LNCaP clone FGC (cell line): Measurements from ENCODE around the gene KDF1.

Source experiments
- DNase-seq: peaks from one replicate; pipeline ENCODE4 v3.0.0-alpha.2; 2011; ENCODE audit warnings: low read depth
- H3K4me3 ChIP-seq: 2 replicates; pipeline ENCODE4 v1.5.1; 2011; ENCODE audit warnings: mild to moderate bottlenecking, low read depth, low read length, control low read depth
- CTCF ChIP-seq: IDR thresholded peaks from 2 replicates; pipeline ENCODE4 v1.5.1; 2012; ENCODE audit warnings: mild to moderate bottlenecking; ENCODE audit not compliant: control insufficient read depth, insufficient read depth; ENCODE audit errors: extremely low read depth

KDF1 gene

GRCh38 chr1:26915204-26915842 lies 44.9 kb downstream of the KDF1 start:
- no peak for TF ChIP-seq CTCF
- H3K4me3 ChIP-seq = no peak overlapping the region
- no peak for DNase-seq

- H3K4me3 ChIP-seq = no peak within 1 kb of the TSS
- no peak for TF ChIP-seq CTCF
- no peak for DNase-seq
Measured at GRCh38 chr1:26913754-26914619, 46.3 kb downstream of the KDF1 start, which contains the start of gene NR0B2. Gene NR0B2 (minus strand): TSS chr1:26913975. CDS start chr1:26913940, 35 bp downstream.

- DNase-seq = no peak
- H3K4me3 ChIP-seq = no peak overlapping the region
- TF ChIP-seq CTCF = no peak
Measured at GRCh38 chr1:26913389-26913753, 46.9 kb downstream of the KDF1 start.

- TF ChIP-seq CTCF = no peak
- no peak for DNase-seq
- H3K4me3 ChIP-seq = no peak overlapping the region
Measured at GRCh38 chr1:26912147-26912490, 48.1 kb downstream of the KDF1 start.

- H3K4me3 ChIP-seq = no peak overlapping the region
- DNase-seq = no peak
- no peak for TF ChIP-seq CTCF
Measured at GRCh38 chr1:26911399-26912146, 48.7 kb downstream of the KDF1 start.

- TF ChIP-seq CTCF = no peak
- no peak overlapping the region for H3K4me3 ChIP-seq
- no peak for DNase-seq
Measured at GRCh38 chr1:26910343-26911160, 49.7 kb downstream of the KDF1 start.
